ENCODE measurements around the gene PHLDA3.

PHLDA3 gene

DNA sequence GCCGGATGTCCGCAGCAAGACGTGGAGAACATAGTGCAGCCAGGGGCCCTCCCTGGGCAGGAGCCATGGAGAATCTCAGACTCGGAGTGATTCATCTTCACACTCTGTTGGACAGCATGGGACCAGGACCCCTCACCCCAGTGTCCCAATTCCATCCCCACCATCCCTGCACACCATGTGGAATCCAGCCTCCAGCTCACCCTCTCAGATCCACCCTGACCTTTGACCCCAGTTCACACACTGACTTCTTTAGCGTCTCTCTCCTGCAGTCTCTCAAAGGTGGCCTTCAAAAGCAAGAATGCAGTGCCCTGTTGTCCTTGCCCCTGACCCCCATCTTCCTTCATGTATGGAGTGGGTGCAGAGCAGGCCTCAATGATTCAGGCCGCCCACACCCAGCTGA is 45.3 kb downstream of the PHLDA3 start:
- ATAC-seq (ENCODE audit: low read depth) (no peak), DNase-seq (ENCODE audit: low spot score) (no peak)
- Histone ChIP-seq H3K9me3 (ENCODE audit: severe bottlenecking) (no peaks in the 10 kb centered on the region), H3K4me3 (ENCODE audit: severe bottlenecking) (no peak overlapping the region), H3K27me3 (ENCODE audit: insufficient read depth, poor library complexity, severe bottlenecking) (no peaks in the 10 kb centered on the region), H3K4me1 (ENCODE audit: insufficient read depth, poor library complexity, severe bottlenecking) (no peaks in the 10 kb centered on the region), H3K36me3 (ENCODE audit: low read depth) (no peaks in the 10 kb centered on the region), H3K27ac (ENCODE audit: poor library complexity, severe bottlenecking) (no peak overlapping the region)
- TF ChIP-seq, protein P1, sequence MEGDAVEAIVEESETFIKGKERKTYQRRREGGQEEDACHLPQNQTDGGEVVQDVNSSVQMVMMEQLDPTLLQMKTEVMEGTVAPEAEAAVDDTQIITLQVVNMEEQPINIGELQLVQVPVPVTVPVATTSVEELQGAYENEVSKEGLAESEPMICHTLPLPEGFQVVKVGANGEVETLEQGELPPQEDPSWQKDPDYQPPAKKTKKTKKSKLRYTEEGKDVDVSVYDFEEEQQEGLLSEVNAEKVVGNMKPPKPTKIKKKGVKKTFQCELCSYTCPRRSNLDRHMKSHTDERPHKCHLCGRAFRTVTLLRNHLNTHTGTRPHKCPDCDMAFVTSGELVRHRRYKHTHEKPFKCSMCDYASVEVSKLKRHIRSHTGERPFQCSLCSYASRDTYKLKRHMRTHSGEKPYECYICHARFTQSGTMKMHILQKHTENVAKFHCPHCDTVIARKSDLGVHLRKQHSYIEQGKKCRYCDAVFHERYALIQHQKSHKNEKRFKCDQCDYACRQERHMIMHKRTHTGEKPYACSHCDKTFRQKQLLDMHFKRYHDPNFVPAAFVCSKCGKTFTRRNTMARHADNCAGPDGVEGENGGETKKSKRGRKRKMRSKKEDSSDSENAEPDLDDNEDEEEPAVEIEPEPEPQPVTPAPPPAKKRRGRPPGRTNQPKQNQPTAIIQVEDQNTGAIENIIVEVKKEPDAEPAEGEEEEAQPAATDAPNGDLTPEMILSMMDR (IDR thresholded peaks at IDR 0.05; ENCODE audit: poor library complexity, severe bottlenecking): no peak

DNA sequence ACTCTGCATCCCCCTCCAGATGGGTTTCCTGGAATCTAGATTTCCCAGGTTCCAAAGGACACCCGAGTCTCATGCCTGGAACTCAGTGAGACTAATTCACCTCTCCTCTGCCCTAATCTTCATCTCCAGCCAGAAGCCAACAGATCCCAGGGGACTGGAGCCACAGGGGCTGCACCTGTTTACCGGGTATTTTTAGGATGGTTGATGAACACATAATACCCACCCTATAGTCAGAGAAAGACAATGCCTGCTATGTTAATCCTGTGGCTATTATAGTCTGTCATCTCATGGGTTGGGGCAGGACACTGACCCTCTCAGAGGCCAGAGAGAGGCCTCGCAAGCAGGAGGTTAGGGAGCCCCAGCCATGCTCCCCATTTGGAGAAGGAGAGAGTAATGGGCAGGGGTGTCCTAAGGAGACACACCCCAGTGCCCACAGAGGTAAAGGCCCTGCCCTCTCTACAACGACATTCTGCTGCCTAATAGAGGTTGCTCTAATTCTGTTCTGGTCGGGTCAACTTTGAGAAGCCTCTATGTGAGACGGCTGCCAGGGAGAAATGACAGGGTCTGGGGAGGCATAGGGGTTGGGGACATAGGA is 46.5 kb downstream of the PHLDA3 start:
- TF ChIP-seq, protein P1 (IDR thresholded peaks at IDR 0.05; ENCODE audit: poor library complexity, severe bottlenecking): no peak
- Histone ChIP-seq H3K9me3 (ENCODE audit: severe bottlenecking) (no peaks in the 10 kb centered on the region), H3K4me1 (ENCODE audit: insufficient read depth, poor library complexity, severe bottlenecking) (no peaks in the 10 kb centered on the region), H3K36me3 (ENCODE audit: low read depth) (no peaks in the 10 kb centered on the region), H3K4me3 (ENCODE audit: severe bottlenecking) (no peak overlapping the region), H3K27ac (ENCODE audit: poor library complexity, severe bottlenecking) (no peak overlapping the region), H3K27me3 (ENCODE audit: insufficient read depth, poor library complexity, severe bottlenecking) (no peaks in the 10 kb centered on the region)
- DNase-seq (ENCODE audit: low spot score) (no peak), ATAC-seq (ENCODE audit: low read depth) (no peak)

DNA sequence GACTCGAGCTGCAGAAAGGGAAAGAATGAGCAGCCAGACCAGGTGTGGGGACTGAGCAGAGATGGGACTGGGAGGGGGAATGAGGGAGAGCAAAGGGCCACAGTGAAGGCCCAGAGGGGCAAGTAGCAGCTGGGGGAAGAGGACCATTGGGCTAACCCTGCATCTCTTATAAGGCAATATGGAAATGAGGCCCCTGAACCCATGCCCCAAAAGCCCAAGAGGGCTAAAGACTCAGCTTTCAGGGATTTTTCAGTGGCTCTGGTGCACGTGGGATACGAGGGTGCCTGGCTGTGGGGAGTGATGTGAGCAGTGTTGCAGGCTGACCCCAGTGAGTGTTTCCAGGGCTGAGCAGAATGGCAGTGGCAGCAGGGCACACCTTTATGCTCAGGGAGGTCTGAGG is 47.0 kb downstream of the PHLDA3 start:
- Histone ChIP-seq H3K27ac (ENCODE audit: poor library complexity, severe bottlenecking) (no peak overlapping the region), H3K27me3 (ENCODE audit: insufficient read depth, poor library complexity, severe bottlenecking) (no peaks in the 10 kb centered on the region), H3K36me3 (ENCODE audit: low read depth) (no peaks in the 10 kb centered on the region), H3K4me1 (ENCODE audit: insufficient read depth, poor library complexity, severe bottlenecking) (no peaks in the 10 kb centered on the region), H3K4me3 (ENCODE audit: severe bottlenecking) (no peak overlapping the region), H3K9me3 (ENCODE audit: severe bottlenecking) (no peaks in the 10 kb centered on the region)
- no peak; the same call in 2 of the 3 replicates for ATAC-seq (ENCODE audit: low read depth)
- DNase-seq (ENCODE audit: low spot score): no peak
- TF ChIP-seq, protein P1 (IDR thresholded peaks at IDR 0.05; ENCODE audit: poor library complexity, severe bottlenecking): no peak

DNA sequence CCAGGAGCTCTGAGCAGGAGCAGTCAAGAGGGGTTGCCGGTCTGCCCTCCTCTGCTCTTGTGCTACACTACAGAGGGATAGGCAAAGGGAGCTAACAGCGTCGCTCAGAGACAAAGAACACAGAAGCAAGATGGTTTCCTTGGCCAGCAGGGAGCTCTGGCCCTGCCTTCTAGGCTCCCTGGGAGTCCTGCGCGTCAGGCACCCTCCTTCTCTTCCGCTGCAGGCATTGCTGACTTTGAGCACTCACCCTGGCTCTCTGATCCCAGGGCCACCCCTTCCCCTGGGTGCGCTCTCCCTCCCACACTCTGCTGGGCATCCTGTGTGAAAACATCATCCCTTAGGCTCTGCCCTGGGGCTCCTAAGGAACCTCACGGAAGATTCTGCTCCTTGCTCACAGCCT is 47.9 kb downstream of the PHLDA3 start:
- TF ChIP-seq, protein P1 (IDR thresholded peaks at IDR 0.05; ENCODE audit: poor library complexity, severe bottlenecking): no peak
- H3K27ac ChIP-seq (ENCODE audit: poor library complexity, severe bottlenecking): no peak overlapping the region
- ATAC-seq (ENCODE audit: low read depth) (no peak), DNase-seq (ENCODE audit: low spot score) (no peak)
- no peaks in the 10 kb centered on the region for H3K4me1 ChIP-seq (ENCODE audit: insufficient read depth, poor library complexity, severe bottlenecking)
- H3K36me3 ChIP-seq (ENCODE audit: low read depth): no peaks in the 10 kb centered on the region
- no peaks in the 10 kb centered on the region for H3K27me3 ChIP-seq (ENCODE audit: insufficient read depth, poor library complexity, severe bottlenecking)
- no peaks in the 10 kb centered on the region for H3K9me3 ChIP-seq (ENCODE audit: severe bottlenecking)
- H3K4me3 ChIP-seq (ENCODE audit: severe bottlenecking): no peak overlapping the region

DNA sequence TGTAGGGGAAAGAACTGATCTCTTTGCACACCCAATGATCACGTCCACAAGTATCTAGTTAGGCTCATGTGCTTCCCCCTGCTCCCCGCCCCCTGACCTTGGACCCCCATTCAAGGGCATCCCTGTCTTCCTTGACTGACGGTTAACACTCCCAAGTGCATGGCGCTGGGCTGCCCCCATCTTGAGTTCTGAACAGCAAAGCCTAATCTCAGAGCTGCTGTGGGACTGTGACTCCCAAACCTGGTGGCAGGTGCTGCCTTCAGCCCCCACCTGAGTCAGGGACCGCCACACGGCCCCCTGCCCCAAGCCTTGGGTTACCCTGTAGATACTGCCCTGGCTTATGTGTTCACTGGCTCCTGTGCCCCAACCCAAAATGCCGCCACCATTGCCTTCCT is 48.4 kb downstream of the PHLDA3 start:
- DNase-seq (ENCODE audit: low spot score): no peak
- Histone ChIP-seq H3K27me3 (ENCODE audit: insufficient read depth, poor library complexity, severe bottlenecking) (no peaks in the 10 kb centered on the region), H3K4me1 (ENCODE audit: insufficient read depth, poor library complexity, severe bottlenecking) (no peaks in the 10 kb centered on the region), H3K36me3 (ENCODE audit: low read depth) (no peaks in the 10 kb centered on the region), H3K4me3 (ENCODE audit: severe bottlenecking) (no peak overlapping the region), H3K9me3 (ENCODE audit: severe bottlenecking) (no peaks in the 10 kb centered on the region), H3K27ac (ENCODE audit: poor library complexity, severe bottlenecking) (no peak overlapping the region)
- TF ChIP-seq, protein P1 (IDR thresholded peaks at IDR 0.05; ENCODE audit: poor library complexity, severe bottlenecking): no peak
- ATAC-seq (ENCODE audit: low read depth): no peak

Data from RWPE2 (cell line).